Head of caudate nucleus (tissue), 42 donors: ENCODE measurements around the gene THY1.
"Not testable (repeated sequence)": the region's sequence is repeated elsewhere in the genome, so short reads cannot be mapped to it uniquely, and the experiment has no call there.

ENCODE experiments used
- DNase-seq, 42 donors: peaks; one replicate each; pipeline versions ENCODE4 v3.0.0 to v3.0.0-alpha.2; 2020 to 2021; ENCODE audit warnings: mixed read lengths in 7 of 42
- intact Hi-C: fragments of 100-400 bp; cut with DNase I; formaldehyde crosslinking; loops from one replicate; pipeline ENCODE4 v1.15.0; 2022

The THY1 gene

GRCh38 chr11:119421941-119422808 is 797 bp downstream of the THY1 start:
- intact Hi-C loops: no loop called here
- DNase-seq: peak; percentile 58 to 88 (median 75)

GRCh38 chr11:119421351-119421750 is 1.6 kb downstream of the THY1 start:
- DNase-seq: no peak
- intact Hi-C loops: no loop called here

- peak in 9 of 42 donors; percentile 13 to 46 (median 23) for DNase-seq
- intact Hi-C loops: no loop called here
Measured at GRCh38 chr11:119420631-119421030, 2.3 kb downstream of the THY1 start.

- intact Hi-C loops: no loop called here
- DNase-seq: peak in 5 of 42 donors; percentile 9 to 50 (median 29)
Measured at GRCh38 chr11:119419834-119420492, 3.0 kb downstream of the THY1 start.

- peak in 3 of 42 donors; percentile 6 to 27 (median 25) for DNase-seq
- intact Hi-C loops: no loop called here
Measured at GRCh38 chr11:119419246-119419645, 3.7 kb downstream of the THY1 start.

GRCh38 chr11:119418759-119419158 is 4.2 kb downstream of the THY1 start:
- intact Hi-C loops: no loop called here
- peak in 1 of 42 donors; percentile 30 for DNase-seq

GRCh38 chr11:119417726-119418540 is 5.0 kb downstream of the THY1 start:
- intact Hi-C loops: no loop called here
- peak in 14 of 42 donors; percentile 19 to 76 (median 54) for DNase-seq

- intact Hi-C loops: no loop called here
- peak in 31 of 42 donors; percentile 34 to 84 (median 53) for DNase-seq
Measured at GRCh38 chr11:119416606-119417580, 6.1 kb downstream of the THY1 start.

GRCh38 chr11:119415966-119416365 is 7.0 kb downstream of the THY1 start:
- DNase-seq: no peak
- intact Hi-C loops: no loop called here

GRCh38 chr11:119415517-119415916 is 7.5 kb downstream of the THY1 start:
- intact Hi-C loops: no loop called here
- DNase-seq: no peak

- intact Hi-C loops: no loop called here
- no peak for DNase-seq
Measured at GRCh38 chr11:119414734-119415133, 8.2 kb downstream of the THY1 start.

GRCh38 chr11:119414321-119414720 is 8.7 kb downstream of the THY1 start:
- intact Hi-C loops: no loop called here
- no peak for DNase-seq

GRCh38 chr11:119412072-119412471 is 10.9 kb downstream of the THY1 start:
- intact Hi-C loops: no loop called here
- DNase-seq: no peak

- no peak for DNase-seq
- intact Hi-C loops: no loop called here
Measured at GRCh38 chr11:119410501-119410900, 12.5 kb downstream of the THY1 start.

GRCh38 chr11:119409731-119410130 is 13.2 kb downstream of the THY1 start:
- no peak for DNase-seq
- intact Hi-C loops: no loop called here

GRCh38 chr11:119406005-119406404 is 17.0 kb downstream of the THY1 start:
- no peak for DNase-seq
- intact Hi-C loops: no loop called here

GRCh38 chr11:119405448-119405847 is 17.5 kb downstream of the THY1 start:
- intact Hi-C loops, DNase-seq: not testable (repeated sequence)

GRCh38 chr11:119404872-119405271 is 18.1 kb downstream of the THY1 start:
- DNase-seq: no peak
- intact Hi-C loops: no loop called here
